Activated naive CD8-positive, alpha-beta T cell treated with anti-CD3 and anti-CD28 coated beads, Interleukin-2, amount 10 ng/mL, durations not matched to agents 7 days and 5 days (primary cell): ENCODE results near the gene MCM5. TPM values are rescaled to one million over a fixed set of nuclear protein-coding genes. Genes with fewer than 3 reads are reported as not detected.
A peak's percentile ranks its signal among the peaks of the same experiment; 100 is the strongest.
"Not testable (repeated sequence)": the region's sequence is repeated elsewhere in the genome, so short reads cannot be mapped to it uniquely, and the experiment has no call there.

Experiments
- ATAC-seq: fragments of 150-1000 bp; cut with Tn5 transposase; one replicate; pipeline ENCODE4 v1.10.0; 2021; ENCODE audit warnings: low read depth, moderate library complexity
- POLR2A ChIA-PET: fragments of 350-600 bp; sonication (Branson Sonifier 250); formaldehyde crosslinking; loops from one replicate; lab custom pipeline; 2021; ENCODE audit warnings: antibody characterized with exemption; lab: Charles Lee
- DNase-seq: peaks from one replicate; pipeline ENCODE4 v3.0.0; 2021
- H3K27ac Mint-ChIP-seq: one replicate; pipeline ENCODE4 v1.8.0; 2022; ENCODE audit warnings: mild to moderate bottlenecking, mixed read lengths
- H3K27me3 Mint-ChIP-seq: one replicate; pipeline ENCODE4 v1.8.0; 2022; ENCODE audit warnings: mild to moderate bottlenecking, moderate library complexity, mixed read lengths
- H3K36me3 Mint-ChIP-seq: one replicate; pipeline ENCODE4 v1.8.0; 2021; ENCODE audit warnings: mild to moderate bottlenecking, mixed read lengths
- H3K4me1 Mint-ChIP-seq: one replicate; pipeline ENCODE4 v1.8.0; 2021; ENCODE audit warnings: mixed read lengths
- H3K4me3 Mint-ChIP-seq: one replicate; pipeline ENCODE4 v1.8.0; 2022; ENCODE audit warnings: mild to moderate bottlenecking, moderate library complexity, mixed read lengths
- H3K9me3 Mint-ChIP-seq: one replicate; pipeline ENCODE4 v1.8.0; 2021; ENCODE audit warnings: mixed read lengths
- total RNA-seq, 2 experiments: library from RNA; stranded (reverse); gene quantifications; one replicate each; pipeline ENCODE4 v1.2.3, GENCODE V29; 2021

The MCM5 gene
- total RNA-seq, 2 experiments from 2014 or later, result 194 to 221 TPM

- POLR2A ChIA-PET, result interaction anchor here (0.6 kb wide), 1 partner anchor 20 kb away, joined by 3 read pairs; no protein-coding TSS in a partner anchor
- ATAC-seq (no peak), DNase-seq (no peak)
- Mint-ChIP-seq H3K27me3 (no peaks in the 10 kb centered on the region), H3K4me1 (no peaks in the 10 kb centered on the region), H3K9me3 (peaks cover 5% of the 10 kb centered on the region), H3K27ac (no peak overlapping the region), H3K4me3 (no peak overlapping the region), H3K36me3 (peaks cover 19% of the 10 kb centered on the region)
Measured at GRCh38 chr22:35458547-35459422, 58.8 kb downstream of the MCM5 start.

- H3K27ac Mint-ChIP-seq, result no peak overlapping the region
- no peaks in the 10 kb centered on the region for H3K27me3 Mint-ChIP-seq
- POLR2A ChIA-PET, result interaction anchor here (0.6 kb wide), 1 partner anchor 20 kb away, joined by 3 read pairs; no protein-coding TSS in a partner anchor
- DNase-seq (no peak), ATAC-seq (no peak)
- no peak overlapping the region for H3K4me3 Mint-ChIP-seq
- peaks cover 5% of the 10 kb centered on the region for H3K9me3 Mint-ChIP-seq
- H3K4me1 Mint-ChIP-seq, result no peaks in the 10 kb centered on the region
- peaks cover 21% of the 10 kb centered on the region for H3K36me3 Mint-ChIP-seq
Measured at GRCh38 chr22:35459423-35459894, 59.5 kb downstream of the MCM5 start.

GRCh38 chr22:35459976-35460375 lies 60.0 kb downstream of the MCM5 start:
- H3K9me3 Mint-ChIP-seq, DNase-seq, POLR2A ChIA-PET, H3K4me1 Mint-ChIP-seq, H3K27ac Mint-ChIP-seq, H3K27me3 Mint-ChIP-seq, H3K4me3 Mint-ChIP-seq, ATAC-seq: not testable (repeated sequence)
- peaks cover 21% of the 10 kb centered on the region for H3K36me3 Mint-ChIP-seq

- no peak overlapping the region for H3K4me3 Mint-ChIP-seq
- no peak overlapping the region for H3K27ac Mint-ChIP-seq
- ATAC-seq (no peak), DNase-seq (no peak)
- H3K36me3 Mint-ChIP-seq, result peaks cover 21% of the 10 kb centered on the region
- peaks cover 5% of the 10 kb centered on the region for H3K9me3 Mint-ChIP-seq
- H3K27me3 Mint-ChIP-seq, result no peaks in the 10 kb centered on the region
- POLR2A ChIA-PET, result no interaction called here
- no peaks in the 10 kb centered on the region for H3K4me1 Mint-ChIP-seq
Measured at GRCh38 chr22:35460688-35461087, 60.7 kb downstream of the MCM5 start.

GRCh38 chr22:35462498-35463230 lies 62.7 kb downstream of the MCM5 start:
- no peaks in the 10 kb centered on the region for H3K27me3 Mint-ChIP-seq
- no peaks in the 10 kb centered on the region for H3K4me1 Mint-ChIP-seq
- POLR2A ChIA-PET, result no interaction called here
- H3K36me3 Mint-ChIP-seq, result peaks cover 21% of the 10 kb centered on the region
- peaks cover 5% of the 10 kb centered on the region for H3K9me3 Mint-ChIP-seq
- ATAC-seq (no peak), DNase-seq (no peak)
- H3K4me3 Mint-ChIP-seq, result no peak overlapping the region
- peak overlapping the region; percentile 43 for H3K27ac Mint-ChIP-seq

- H3K9me3 Mint-ChIP-seq, result peaks cover 5% of the 10 kb centered on the region
- no peak for DNase-seq
- H3K27me3 Mint-ChIP-seq, result no peaks in the 10 kb centered on the region
- H3K27ac Mint-ChIP-seq, result no peak overlapping the region
- no peaks in the 10 kb centered on the region for H3K4me1 Mint-ChIP-seq
- no peak overlapping the region for H3K4me3 Mint-ChIP-seq
- ATAC-seq, result no peak
- POLR2A ChIA-PET, result no interaction called here
- H3K36me3 Mint-ChIP-seq, result peaks cover 21% of the 10 kb centered on the region
Measured at GRCh38 chr22:35463231-35463933, 63.4 kb downstream of the MCM5 start.

- POLR2A ChIA-PET, result no interaction called here
- Mint-ChIP-seq H3K27me3 (no peaks in the 10 kb centered on the region), H3K9me3 (peaks cover 5% of the 10 kb centered on the region), H3K27ac (no peak overlapping the region), H3K4me3 (no peak overlapping the region), H3K4me1 (no peaks in the 10 kb centered on the region), H3K36me3 (peaks cover 22% of the 10 kb centered on the region)
- DNase-seq (no peak), ATAC-seq (no peak)
Measured at GRCh38 chr22:35464399-35464798, 64.5 kb downstream of the MCM5 start.

- peaks cover 22% of the 10 kb centered on the region for H3K36me3 Mint-ChIP-seq
- H3K9me3 Mint-ChIP-seq, result peaks cover 5% of the 10 kb centered on the region
- no peak overlapping the region for H3K4me3 Mint-ChIP-seq
- ATAC-seq (no peak), DNase-seq (no peak)
- H3K27me3 Mint-ChIP-seq, result no peaks in the 10 kb centered on the region
- H3K27ac Mint-ChIP-seq, result no peak overlapping the region
- no peaks in the 10 kb centered on the region for H3K4me1 Mint-ChIP-seq
- POLR2A ChIA-PET, result no interaction called here
Measured at GRCh38 chr22:35465109-35465701, 65.3 kb downstream of the MCM5 start.

- no peak overlapping the region for H3K27ac Mint-ChIP-seq
- DNase-seq (no peak), ATAC-seq (no peak)
- no peak overlapping the region for H3K4me3 Mint-ChIP-seq
- POLR2A ChIA-PET, result no interaction called here
- H3K4me1 Mint-ChIP-seq, result no peaks in the 10 kb centered on the region
- peaks cover 9% of the 10 kb centered on the region for H3K9me3 Mint-ChIP-seq
- no peaks in the 10 kb centered on the region for H3K27me3 Mint-ChIP-seq
- peaks cover 31% of the 10 kb centered on the region for H3K36me3 Mint-ChIP-seq
Measured at GRCh38 chr22:35467681-35468434, 67.9 kb downstream of the MCM5 start.

- H3K27ac Mint-ChIP-seq, result no peak overlapping the region
- H3K4me3 Mint-ChIP-seq, result no peak overlapping the region
- H3K9me3 Mint-ChIP-seq, result peaks cover 4% of the 10 kb centered on the region
- no peak for ATAC-seq
- no peaks in the 10 kb centered on the region for H3K4me1 Mint-ChIP-seq
- POLR2A ChIA-PET, result no interaction called here
- no peaks in the 10 kb centered on the region for H3K27me3 Mint-ChIP-seq
- no peak for DNase-seq
- H3K36me3 Mint-ChIP-seq, result peaks cover 21% of the 10 kb centered on the region
Measured at GRCh38 chr22:35470903-35471321, 71.0 kb downstream of the MCM5 start.

- DNase-seq, H3K4me3 Mint-ChIP-seq, ATAC-seq, H3K27ac Mint-ChIP-seq, POLR2A ChIA-PET, H3K9me3 Mint-ChIP-seq, H3K4me1 Mint-ChIP-seq, H3K27me3 Mint-ChIP-seq: not testable (repeated sequence)
- peaks cover 21% of the 10 kb centered on the region for H3K36me3 Mint-ChIP-seq
Measured at GRCh38 chr22:35471566-35471965, 71.6 kb downstream of the MCM5 start.

- Mint-ChIP-seq H3K36me3 (peaks cover 21% of the 10 kb centered on the region), H3K4me3 (no peak overlapping the region)
- POLR2A ChIA-PET, result no interaction called here
Measured at GRCh38 chr22:35472488-35472887, 72.5 kb downstream of the MCM5 start.

More at GRCh38 chr22:35472488-35472887, 72.5 kb downstream of the MCM5 start:
- ATAC-seq (no peak), DNase-seq (no peak)
- Mint-ChIP-seq H3K27me3 (peaks cover 2% of the 10 kb centered on the region), H3K27ac (no peak overlapping the region), H3K9me3 (peaks cover 4% of the 10 kb centered on the region), H3K4me1 (no peaks in the 10 kb centered on the region)
